HEK293 (cell line): ENCODE data around the gene COL5A1.
"Not testable (repeated sequence)": the region's sequence is repeated elsewhere in the genome, so short reads cannot be mapped to it uniquely, and the experiment has no call there.

Experiments used
- CTCF ChIA-PET: fragments of 350-600 bp; formaldehyde crosslinking; extraction: SDS; loops from one replicate; lab custom pipeline; 2021; ENCODE audit warnings: antibody characterized with exemption; lab: Yijun Ruan, JAX
- POLR2A ChIA-PET: fragments of 300-600 bp; formaldehyde crosslinking; extraction: SDS; loops from one replicate; lab custom pipeline; 2020; ENCODE audit warnings: antibody characterized with exemption, inconsistent platforms; lab: Yijun Ruan, JAX
- H3K27ac ChIP-seq: fragments of 200-500 bp; sonication (Bioruptor generic); 2 replicates; pipeline ENCODE4 v1.5.1; 2014; ENCODE audit warnings: low read depth, low read length, control low read depth, inconsistent platforms; ENCODE audit errors: extremely low read depth
- H3K36me3 ChIP-seq, 2 experiments: fragments of 200-500 bp in 1 of 2; sonication (Bioruptor generic) in 1 of 2; 1 replicate in 1 of 2; 2 replicates in 1 of 2; pipeline ENCODE4 v1.5.1; 2014 to 2017; ENCODE audit warnings: inconsistent platforms in 2 of 2, low read length in 2 of 2; ENCODE audit not compliant: control insufficient read depth in 2 of 2, insufficient read depth in 1 of 2
- H3K4me1 ChIP-seq: fragments of 200-500 bp; sonication (Bioruptor generic); 2 replicates; pipeline ENCODE4 v1.5.1; 2014; ENCODE audit warnings: mild to moderate bottlenecking, low read length, inconsistent platforms; ENCODE audit not compliant: control insufficient read depth, insufficient read depth
- H3K4me3 ChIP-seq: 2 replicates; pipeline ENCODE4 v1.5.1; 2011; ENCODE audit warnings: low read depth, mild to moderate bottlenecking, control low read depth, low read length, moderate library complexity
- H3K9me3 ChIP-seq: fragments of 200-500 bp; sonication (Bioruptor generic); 2 replicates; pipeline ENCODE4 v1.5.1; 2014; ENCODE audit warnings: low read depth, low read length, inconsistent platforms; ENCODE audit not compliant: control insufficient read depth, insufficient read depth
- HOXA7 ChIP-seq: sonication (generic); formaldehyde crosslinking; IDR thresholded peaks from 2 replicates; pipeline ENCODE4 v1.8.1; 2022; ENCODE audit warnings: missing genetic modification reagents, borderline replicate concordance
- PRDM1 ChIP-seq: fragments of 450-650 bp; formaldehyde crosslinking; IDR thresholded peaks from 2 replicates; pipeline ENCODE4; 2016; ENCODE audit warnings: missing biosample characterization, missing genetic modification characterization
- SCRT2 ChIP-seq: fragments of 450-650 bp; formaldehyde crosslinking; IDR thresholded peaks from 2 replicates; pipeline ENCODE4 v1.5.1; 2016; ENCODE audit warnings: missing biosample characterization, missing genetic modification characterization
- ZBTB7A ChIP-seq: fragments of 450-650 bp; formaldehyde crosslinking; IDR thresholded peaks from 2 replicates; pipeline ENCODE4 v1.5.1; 2016; ENCODE audit warnings: low read depth, missing biosample characterization, missing genetic modification characterization
- ZNF324 ChIP-seq: fragments of 450-650 bp; formaldehyde crosslinking; IDR thresholded peaks from 2 replicates; pipeline ENCODE4 v1.5.1; 2016; ENCODE audit warnings: missing biosample characterization, missing genetic modification characterization
- ZNF341 ChIP-seq: fragments of 450-650 bp; formaldehyde crosslinking; IDR thresholded peaks from 2 replicates; pipeline ENCODE4; 2016; ENCODE audit warnings: low read depth, missing biosample characterization, missing genetic modification characterization
- ZNF354C ChIP-seq: fragments of 450-650 bp; formaldehyde crosslinking; IDR thresholded peaks from 2 replicates; pipeline ENCODE4 v1.5.1; 2016; ENCODE audit warnings: missing biosample characterization, missing genetic modification characterization, low read depth, borderline replicate concordance
- ZNF449 ChIP-seq: fragments of 450-650 bp; formaldehyde crosslinking; IDR thresholded peaks from 2 replicates; pipeline ENCODE4 v1.5.1; 2017; ENCODE audit warnings: missing biosample characterization, mild to moderate bottlenecking, missing genetic modification characterization, moderate library complexity
- ZNF510 ChIP-seq: fragments of 450-650 bp; formaldehyde crosslinking; IDR thresholded peaks from 2 replicates; pipeline ENCODE4 v1.5.1; 2018; ENCODE audit warnings: mild to moderate bottlenecking, missing genetic modification characterization, missing biosample characterization; ENCODE audit not compliant: insufficient replicate concordance
- ZNF548 ChIP-seq: fragments of 450-650 bp; formaldehyde crosslinking; IDR thresholded peaks from 2 replicates; pipeline ENCODE4 v1.5.1; 2016; ENCODE audit warnings: missing biosample characterization, missing genetic modification characterization
- ZNF600 ChIP-seq: fragments of 450-650 bp; formaldehyde crosslinking; IDR thresholded peaks from 2 replicates; pipeline ENCODE4 v1.5.1; 2016; ENCODE audit warnings: missing biosample characterization, missing genetic modification characterization
- ZNF629 ChIP-seq: fragments of 450-650 bp; formaldehyde crosslinking; IDR thresholded peaks from 2 replicates; pipeline ENCODE4 v1.5.1; 2017; ENCODE audit warnings: missing biosample characterization, missing genetic modification characterization
- ZNF660 ChIP-seq: fragments of 450-650 bp; IDR thresholded peaks from 2 replicates; pipeline ENCODE4 v1.5.1; 2018; ENCODE audit warnings: missing biosample characterization, mild to moderate bottlenecking, missing genetic modification characterization
- ZNF707 ChIP-seq: fragments of 450-650 bp; formaldehyde crosslinking; IDR thresholded peaks from 2 replicates; pipeline ENCODE4 v1.5.1; 2016; ENCODE audit warnings: missing biosample characterization, missing genetic modification characterization
- ZNF830 ChIP-seq: fragments of 450-650 bp; IDR thresholded peaks from 2 replicates; pipeline ENCODE4 v1.5.0; 2018; ENCODE audit warnings: missing biosample characterization, missing genetic modification characterization, low read depth, mild to moderate bottlenecking, moderate library complexity
- ZNF843 ChIP-seq: fragments of 450-650 bp; formaldehyde crosslinking; IDR thresholded peaks from 2 replicates; pipeline ENCODE4 v1.5.1; 2016; ENCODE audit warnings: missing biosample characterization, missing genetic modification characterization
- TF ChIP-seq, protein P1 (sequence below): fragments of 450-650 bp; formaldehyde crosslinking; IDR thresholded peaks from 2 replicates; pipeline ENCODE4 v1.5.1; 2016; ENCODE audit warnings: missing biosample characterization, missing genetic modification characterization
- TF ChIP-seq, protein P2 (sequence below): fragments of 450-650 bp; IDR thresholded peaks from 2 replicates; pipeline ENCODE4 v1.5.1; 2018; ENCODE audit warnings: missing biosample characterization, mild to moderate bottlenecking, missing genetic modification characterization
- TF ChIP-seq, protein P3 (sequence below): fragments of 450-650 bp; formaldehyde crosslinking; IDR thresholded peaks from 2 replicates; pipeline ENCODE4 v1.5.0; 2017; ENCODE audit warnings: missing biosample characterization, missing genetic modification characterization, borderline replicate concordance

Gene COL5A1

DNA sequence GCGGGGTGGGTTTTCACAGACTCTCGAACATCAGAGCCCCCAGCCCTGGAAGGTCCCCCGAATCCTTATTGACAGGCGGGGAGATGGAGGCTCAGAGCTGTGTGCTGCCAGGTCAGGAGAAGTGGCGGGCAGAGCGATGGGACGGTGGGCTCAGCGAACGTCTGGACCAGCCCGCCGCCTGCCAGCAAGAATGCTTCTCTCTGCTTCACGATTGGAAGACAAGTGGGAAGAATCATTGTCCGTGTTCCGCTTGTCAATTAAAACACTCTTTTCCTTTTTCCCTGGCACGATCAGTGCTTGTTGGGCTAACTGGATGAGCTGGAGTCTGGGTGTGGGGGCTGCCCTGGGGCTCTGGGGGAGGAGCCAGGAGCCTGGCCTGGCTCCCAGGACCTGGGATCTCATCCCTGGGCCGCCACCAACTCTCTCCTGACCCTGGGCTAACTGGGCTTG, 1.6 kb downstream of the COL5A1 start:
- ChIA-PET POLR2A (interaction anchor here (1.2 kb wide), 2 partner anchors 60 to 140 kb away, joined by 3 read pairs; no protein-coding TSS in a partner anchor), CTCF (interaction anchor here (0.8 to 2.0 kb wide), 10 partner anchors 12 to 194 kb away, joined by 3 to 17 read pairs (median 4); no protein-coding TSS in a partner anchor)
- H3K27ac ChIP-seq, result no peak overlapping the region
- TF ChIP-seq ZNF324 (tag by site-specific recombination) (no peak), ZBTB7A (tag by site-specific recombination) (no peak), ZNF341 (no peak), ZNF830 (tag by site-specific recombination) (no peak), ZNF548 (no peak), SCRT2 (tag by site-specific recombination) (no peak)
- TF ChIP-seq, protein P1, sequence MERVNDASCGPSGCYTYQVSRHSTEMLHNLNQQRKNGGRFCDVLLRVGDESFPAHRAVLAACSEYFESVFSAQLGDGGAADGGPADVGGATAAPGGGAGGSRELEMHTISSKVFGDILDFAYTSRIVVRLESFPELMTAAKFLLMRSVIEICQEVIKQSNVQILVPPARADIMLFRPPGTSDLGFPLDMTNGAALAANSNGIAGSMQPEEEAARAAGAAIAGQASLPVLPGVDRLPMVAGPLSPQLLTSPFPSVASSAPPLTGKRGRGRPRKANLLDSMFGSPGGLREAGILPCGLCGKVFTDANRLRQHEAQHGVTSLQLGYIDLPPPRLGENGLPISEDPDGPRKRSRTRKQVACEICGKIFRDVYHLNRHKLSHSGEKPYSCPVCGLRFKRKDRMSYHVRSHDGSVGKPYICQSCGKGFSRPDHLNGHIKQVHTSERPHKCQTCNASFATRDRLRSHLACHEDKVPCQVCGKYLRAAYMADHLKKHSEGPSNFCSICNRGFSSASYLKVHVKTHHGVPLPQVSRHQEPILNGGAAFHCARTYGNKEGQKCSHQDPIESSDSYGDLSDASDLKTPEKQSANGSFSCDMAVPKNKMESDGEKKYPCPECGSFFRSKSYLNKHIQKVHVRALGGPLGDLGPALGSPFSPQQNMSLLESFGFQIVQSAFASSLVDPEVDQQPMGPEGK (tag by site-specific recombination), result peak; percentile 18
- no peaks in the 10 kb centered on the region for H3K9me3 ChIP-seq
- H3K4me1 ChIP-seq, result no peaks in the 10 kb centered on the region; the same call in 1 of the 2 replicates
- no peak overlapping the region for H3K4me3 ChIP-seq
- H3K36me3 ChIP-seq, result peaks cover 0 to 3% of the 10 kb centered on the region in 2 experiments; a peak in 1 of 3 replicates

DNA sequence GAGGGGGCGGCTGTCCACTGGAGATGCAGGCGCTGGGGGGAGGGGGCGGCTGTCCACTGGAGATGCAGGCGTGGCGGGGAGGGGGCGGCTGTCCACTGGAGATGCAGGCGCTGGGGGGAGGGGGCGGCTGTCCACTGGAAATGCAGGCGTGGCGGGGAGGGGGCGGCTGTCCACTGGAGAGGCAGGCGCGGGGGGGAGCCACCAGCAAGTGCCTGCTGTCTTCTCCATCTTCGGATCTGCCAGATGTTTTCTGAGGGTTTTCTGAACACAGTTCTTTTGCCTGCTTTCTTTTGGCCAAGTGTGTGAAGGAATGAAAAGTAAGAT, 2.8 kb downstream of the COL5A1 start:
- H3K9me3 ChIP-seq, H3K27ac ChIP-seq, H3K4me1 ChIP-seq, H3K36me3 ChIP-seq, POLR2A ChIA-PET, H3K4me3 ChIP-seq: not testable (repeated sequence)
- CTCF ChIA-PET, result interaction anchor here (1.1 to 2.2 kb wide), 2 partner anchors 16 to 45 kb away, joined by 6 to 10 read pairs; no protein-coding TSS in a partner anchor

DNA sequence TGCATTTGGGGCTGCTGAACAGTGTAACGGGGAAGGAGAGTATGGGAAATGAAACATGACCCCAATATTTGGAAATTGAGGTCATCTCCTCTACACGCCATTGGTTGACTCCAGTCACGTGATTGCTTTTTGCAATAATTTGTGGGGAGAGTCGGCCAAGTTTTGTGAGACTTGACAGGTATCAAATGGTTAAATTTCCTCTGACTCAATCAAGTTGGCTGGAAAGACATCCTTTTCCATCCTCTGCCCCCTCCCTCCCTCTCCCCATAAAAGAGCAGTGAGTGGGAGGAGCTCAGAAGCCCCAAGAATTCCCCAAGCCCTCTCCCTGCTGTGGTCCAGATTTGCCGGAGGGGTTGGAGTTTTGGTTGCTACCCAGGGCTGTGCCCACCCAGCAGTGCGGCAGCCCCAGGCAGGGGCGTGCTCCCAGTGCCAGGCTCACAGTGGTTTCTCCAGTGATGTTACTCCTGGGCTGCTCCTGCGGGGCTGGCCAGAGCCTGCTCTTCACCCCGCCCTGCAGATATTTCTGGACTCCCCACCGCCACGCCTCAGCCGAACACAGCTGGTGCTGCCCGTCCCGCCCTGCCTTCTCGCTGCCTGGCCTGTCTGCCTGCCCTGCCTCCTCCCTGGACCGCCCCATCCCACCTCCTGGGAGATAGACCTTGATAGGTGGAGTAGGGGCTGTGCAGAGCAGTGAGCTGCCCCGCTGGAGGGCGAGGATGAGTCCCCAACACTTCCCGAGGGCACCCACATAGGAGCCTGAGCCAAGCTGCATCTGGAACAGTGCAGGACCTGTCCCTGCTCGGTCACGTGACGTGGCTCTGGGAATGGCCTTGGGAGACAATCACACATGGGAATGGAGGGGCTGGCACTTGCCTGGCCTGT, 3.4 kb downstream of the COL5A1 start:
- no peaks in the 10 kb centered on the region for H3K9me3 ChIP-seq
- POLR2A ChIA-PET, result interaction anchor here (1.4 to 1.6 kb wide), 2 partner anchors 11 to 26 kb away, joined by 5 read pairs; no protein-coding TSS in a partner anchor
- peaks cover 0 to 3% of the 10 kb centered on the region in 2 experiments; a peak in 1 of 3 replicates for H3K36me3 ChIP-seq
- CTCF ChIA-PET, result interaction anchor here (1.0 to 2.2 kb wide), 3 partner anchors 16 to 94 kb away, joined by 3 to 10 read pairs (median 6); no protein-coding TSS in a partner anchor
- H3K4me1 ChIP-seq, result no peaks in the 10 kb centered on the region; the same call in 1 of the 2 replicates
- no peak overlapping the region for H3K4me3 ChIP-seq
- H3K27ac ChIP-seq, result no peak overlapping the region
- TF ChIP-seq ZNF660 (tag by site-specific recombination), result peak; percentile 83
- no peak for TF ChIP-seq ZNF843 (tag by site-specific recombination)
- TF ChIP-seq ZNF707 (tag by site-specific recombination), result no peak
- TF ChIP-seq, protein P2, sequence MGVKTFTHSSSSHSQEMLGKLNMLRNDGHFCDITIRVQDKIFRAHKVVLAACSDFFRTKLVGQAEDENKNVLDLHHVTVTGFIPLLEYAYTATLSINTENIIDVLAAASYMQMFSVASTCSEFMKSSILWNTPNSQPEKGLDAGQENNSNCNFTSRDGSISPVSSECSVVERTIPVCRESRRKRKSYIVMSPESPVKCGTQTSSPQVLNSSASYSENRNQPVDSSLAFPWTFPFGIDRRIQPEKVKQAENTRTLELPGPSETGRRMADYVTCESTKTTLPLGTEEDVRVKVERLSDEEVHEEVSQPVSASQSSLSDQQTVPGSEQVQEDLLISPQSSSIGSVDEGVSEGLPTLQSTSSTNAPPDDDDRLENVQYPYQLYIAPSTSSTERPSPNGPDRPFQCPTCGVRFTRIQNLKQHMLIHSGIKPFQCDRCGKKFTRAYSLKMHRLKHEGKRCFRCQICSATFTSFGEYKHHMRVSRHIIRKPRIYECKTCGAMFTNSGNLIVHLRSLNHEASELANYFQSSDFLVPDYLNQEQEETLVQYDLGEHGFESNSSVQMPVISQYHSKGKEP (tag by site-specific recombination), result peak; percentile 72
- TF ChIP-seq HOXA7 (CRISPR knock-in tag), result no peak
- TF ChIP-seq, protein P3, sequence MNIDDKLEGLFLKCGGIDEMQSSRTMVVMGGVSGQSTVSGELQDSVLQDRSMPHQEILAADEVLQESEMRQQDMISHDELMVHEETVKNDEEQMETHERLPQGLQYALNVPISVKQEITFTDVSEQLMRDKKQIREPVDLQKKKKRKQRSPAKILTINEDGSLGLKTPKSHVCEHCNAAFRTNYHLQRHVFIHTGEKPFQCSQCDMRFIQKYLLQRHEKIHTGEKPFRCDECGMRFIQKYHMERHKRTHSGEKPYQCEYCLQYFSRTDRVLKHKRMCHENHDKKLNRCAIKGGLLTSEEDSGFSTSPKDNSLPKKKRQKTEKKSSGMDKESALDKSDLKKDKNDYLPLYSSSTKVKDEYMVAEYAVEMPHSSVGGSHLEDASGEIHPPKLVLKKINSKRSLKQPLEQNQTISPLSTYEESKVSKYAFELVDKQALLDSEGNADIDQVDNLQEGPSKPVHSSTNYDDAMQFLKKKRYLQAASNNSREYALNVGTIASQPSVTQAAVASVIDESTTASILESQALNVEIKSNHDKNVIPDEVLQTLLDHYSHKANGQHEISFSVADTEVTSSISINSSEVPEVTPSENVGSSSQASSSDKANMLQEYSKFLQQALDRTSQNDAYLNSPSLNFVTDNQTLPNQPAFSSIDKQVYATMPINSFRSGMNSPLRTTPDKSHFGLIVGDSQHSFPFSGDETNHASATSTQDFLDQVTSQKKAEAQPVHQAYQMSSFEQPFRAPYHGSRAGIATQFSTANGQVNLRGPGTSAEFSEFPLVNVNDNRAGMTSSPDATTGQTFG (tag by site-specific recombination), result no peak
- peak; percentile 77 for TF ChIP-seq ZNF629
- TF ChIP-seq, protein P1 (tag by site-specific recombination), result peak; percentile 70
- TF ChIP-seq ZNF600 (tag by site-specific recombination), result peak; percentile 93
- no peak for TF ChIP-seq ZNF510 (tag by site-specific recombination)
- 0 out of 2 replicates have a peak, but pooled peaks have one; percentile 12 for TF ChIP-seq ZNF449 (tag by site-specific recombination)
- no peak for TF ChIP-seq ZNF354C (tag by site-specific recombination)
- peak; percentile 76 for TF ChIP-seq PRDM1 (tag by site-specific recombination)
